ENCODE data around the gene TSHR. TPM values are rescaled to one million over a fixed set of nuclear protein-coding genes. Genes with fewer than 3 reads are reported as not detected.

TSHR gene
- total RNA-seq, 2 donors from 2014 or later: 0.23 to 0.36 TPM

GRCh38 chr14:80959496-80959895 lies 4.1 kb downstream of the TSHR start:
- Histone ChIP-seq H3K36me3 (no peaks in the 10 kb centered on the region), H3K4me3 (no peak overlapping the region), H3K9me3 (no peaks in the 10 kb centered on the region), H3K27ac (no peak overlapping the region), H3K27me3 (replicated peaks; ENCODE audit: insufficient read depth) (peaks cover 3% of the 10 kb centered on the region), H3K4me1 (replicated peaks) (no peaks in the 10 kb centered on the region)
- no peak for TF ChIP-seq CTCF (IDR thresholded peaks at IDR 0.05)
- TF ChIP-seq POLR2AphosphoS5 (IDR thresholded peaks at IDR 0.05): no peak
- DNase-seq (ENCODE audit: low spot score): no peak
- intact Hi-C loops (cut with DNase I): loop anchor here (10.0 kb wide), 1 partner anchor 215 kb away; no protein-coding TSS in a partner anchor
- 55% methylated on average over 4 of the region's 4 CpGs for WGBS

GRCh38 chr14:80965037-80965436 lies 9.6 kb downstream of the TSHR start:
- Histone ChIP-seq H3K27ac (no peak overlapping the region), H3K36me3 (no peaks in the 10 kb centered on the region), H3K4me3 (no peak overlapping the region), H3K4me1 (replicated peaks) (no peaks in the 10 kb centered on the region), H3K9me3 (no peaks in the 10 kb centered on the region), H3K27me3 (replicated peaks; ENCODE audit: insufficient read depth) (no peaks in the 10 kb centered on the region)
- no peak for DNase-seq (ENCODE audit: low spot score)
- intact Hi-C loops (cut with DNase I): no loop called here
- no peak for TF ChIP-seq POLR2A (IDR thresholded peaks at IDR 0.05)
- no peak for TF ChIP-seq POLR2AphosphoS5 (IDR thresholded peaks at IDR 0.05)
- no peak for TF ChIP-seq CTCF (IDR thresholded peaks at IDR 0.05)
- 63% methylated on average over 5 of the region's 5 CpGs for WGBS

- DNase-seq (ENCODE audit: low spot score): no peak
- no peak for TF ChIP-seq CTCF (IDR thresholded peaks at IDR 0.05)
- no peak for TF ChIP-seq POLR2A (IDR thresholded peaks at IDR 0.05)
- no peak for TF ChIP-seq POLR2AphosphoS5 (IDR thresholded peaks at IDR 0.05)
- WGBS: 6% methylated on average over 5 of the region's 5 CpGs
- H3K4me3 ChIP-seq: no peak overlapping the region
- no peaks in the 10 kb centered on the region for H3K9me3 ChIP-seq
- intact Hi-C loops (cut with DNase I): no loop called here
- H3K27ac ChIP-seq: no peak overlapping the region
- H3K27me3 ChIP-seq (replicated peaks; ENCODE audit: insufficient read depth): no peaks in the 10 kb centered on the region
- H3K36me3 ChIP-seq: no peaks in the 10 kb centered on the region
- H3K4me1 ChIP-seq (replicated peaks): no peaks in the 10 kb centered on the region
Observed at GRCh38 chr14:80973931-80974641, 18.7 kb downstream of the TSHR start.

- no peak for DNase-seq (ENCODE audit: low spot score)
- intact Hi-C loops (cut with DNase I): no loop called here
- Histone ChIP-seq H3K27me3 (replicated peaks; ENCODE audit: insufficient read depth) (no peaks in the 10 kb centered on the region), H3K4me1 (replicated peaks) (no peaks in the 10 kb centered on the region), H3K27ac (no peak overlapping the region), H3K36me3 (no peaks in the 10 kb centered on the region), H3K4me3 (no peak overlapping the region), H3K9me3 (no peaks in the 10 kb centered on the region)
- no peak for TF ChIP-seq POLR2A (IDR thresholded peaks at IDR 0.05)
- TF ChIP-seq CTCF (IDR thresholded peaks at IDR 0.05): no peak
- TF ChIP-seq POLR2AphosphoS5 (IDR thresholded peaks at IDR 0.05): no peak
- 21% methylated on average over 2 of the region's 2 CpGs for WGBS
Observed at GRCh38 chr14:80974679-80975078, 19.3 kb downstream of the TSHR start.

GRCh38 chr14:80977221-80977620 lies 21.8 kb downstream of the TSHR start:
- Histone ChIP-seq H3K36me3 (no peaks in the 10 kb centered on the region), H3K4me3 (no peak overlapping the region), H3K27me3 (replicated peaks; ENCODE audit: insufficient read depth) (no peaks in the 10 kb centered on the region), H3K4me1 (replicated peaks) (no peaks in the 10 kb centered on the region), H3K9me3 (no peaks in the 10 kb centered on the region), H3K27ac (no peak overlapping the region)
- intact Hi-C loops (cut with DNase I): no loop called here
- TF ChIP-seq CTCF (IDR thresholded peaks at IDR 0.05) (no peak), POLR2AphosphoS5 (IDR thresholded peaks at IDR 0.05) (no peak)
- no peak for DNase-seq (ENCODE audit: low spot score)
